GM12878 (cell line): ENCODE results near the gene HPSE2.

Experiments
- CHD1 ChIP-seq: IDR thresholded peaks from 2 replicates; pipeline ENCODE4 v1.6.1; 2012; ENCODE audit warnings: low read depth, low read length, improper control_type of control experiment
- EP300 ChIP-seq, 2 experiments: fragments of 150-350 bp in 1 of 2; IDR thresholded peaks; 2 replicates each; pipeline ENCODE4 v1.6.1; 2011 to 2012; ENCODE audit warnings: low read depth in 2 of 2, low read length in 2 of 2, borderline replicate concordance in 1 of 2, improper control_type of control experiment in 1 of 2, inconsistent platforms in 1 of 2; ENCODE audit not compliant: control insufficient read depth in 1 of 2
- HCFC1 ChIP-seq: fragments of 150-350 bp; IDR thresholded peaks from 2 replicates; pipeline ENCODE4 v1.6.1; 2014; ENCODE audit warnings: low read length
- POLR2A ChIP-seq: IDR thresholded peaks from 2 replicates; pipeline ENCODE4 v1.6.1; 2011; ENCODE audit warnings: low read depth, mild to moderate bottlenecking, low read length
- RFX5 ChIP-seq: IDR thresholded peaks from 2 replicates; pipeline ENCODE4 v1.6.1; 2011; ENCODE audit warnings: low read depth, low read length, improper control_type of control experiment
- SMC3 ChIP-seq: IDR thresholded peaks from 2 replicates; pipeline ENCODE4 v1.6.1; 2011; ENCODE audit warnings: low read length, improper control_type of control experiment, borderline replicate concordance
- SP1 ChIP-seq: IDR thresholded peaks from one replicate; pipeline ENCODE4 v1.6.1; 2011; ENCODE audit warnings: low read depth, low read length
- TF ChIP-seq, protein P1 (sequence below), 3 experiments: IDR thresholded peaks in 2 of 3; conservative IDR thresholded peaks in 1 of 3; 2 replicates each; pipeline ENCODE4 v1.5.1; 2011; ENCODE audit warnings: low read depth in 3 of 3, low read length in 3 of 3, mild to moderate bottlenecking in 3 of 3, control low read depth in 2 of 3, moderate library complexity in 2 of 3, inconsistent platforms in 1 of 3, mixed read lengths in 1 of 3; ENCODE audit not compliant: control insufficient read depth in 2 of 3, insufficient read depth in 1 of 3; ENCODE audit errors: extremely low read depth in 1 of 3
- TF ChIP-seq, protein P2 (sequence below): fragments of 450-650 bp; IDR thresholded peaks from 2 replicates; pipeline ENCODE4 v1.6.1; 2017; ENCODE audit warnings: mild to moderate bottlenecking, moderate library complexity
- TF ChIP-seq, protein P3 (sequence below): IDR thresholded peaks from 2 replicates; pipeline ENCODE4 v1.6.1; 2012; ENCODE audit warnings: low read depth, low read length, improper control_type of control experiment

DNA sequence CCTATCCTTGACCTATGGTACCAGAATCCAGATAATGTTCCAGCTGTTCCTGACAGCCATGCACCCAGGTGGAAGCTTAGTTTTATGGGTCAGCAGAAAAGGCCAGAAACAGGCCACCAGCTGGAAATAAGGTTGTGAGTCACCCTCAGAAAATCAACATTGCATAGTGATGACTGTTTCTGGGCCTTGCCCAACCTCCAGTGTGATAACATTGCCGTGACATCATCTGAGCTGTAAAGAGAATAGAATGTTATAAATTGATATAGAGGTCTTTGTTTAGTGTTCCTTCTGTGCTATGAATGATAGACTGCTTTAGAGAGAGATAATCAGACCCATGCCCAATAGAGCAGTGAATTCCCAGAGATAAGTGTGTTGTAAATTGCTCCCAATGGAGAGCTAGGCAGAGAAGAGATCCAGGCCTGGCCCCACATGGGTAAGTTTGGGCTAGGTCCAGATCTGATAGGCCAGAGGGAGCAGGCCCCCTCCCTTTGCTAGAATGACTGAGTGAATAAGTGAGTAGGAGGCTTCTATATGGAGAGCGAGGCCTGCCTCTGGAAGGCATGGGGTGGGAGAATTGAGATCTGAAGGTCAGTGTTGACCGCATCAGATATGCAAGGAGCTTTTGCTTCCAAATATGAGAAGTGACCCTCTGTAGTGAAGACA, 774.7 kb downstream of the HPSE2 start:
- TF ChIP-seq HCFC1 (no peak), EP300 (IDR thresholded peaks at IDR 0.05; ENCODE audit: borderline replicate concordance in 1 of 2, control insufficient read depth in 1 of 2, low read depth in 2 of 2, low read length in 2 of 2) (no peak), SMC3 (no peak), SP1 (no peak), CHD1 (no peak), POLR2A (no peak), RFX5 (no peak)
- TF ChIP-seq, protein P1, sequence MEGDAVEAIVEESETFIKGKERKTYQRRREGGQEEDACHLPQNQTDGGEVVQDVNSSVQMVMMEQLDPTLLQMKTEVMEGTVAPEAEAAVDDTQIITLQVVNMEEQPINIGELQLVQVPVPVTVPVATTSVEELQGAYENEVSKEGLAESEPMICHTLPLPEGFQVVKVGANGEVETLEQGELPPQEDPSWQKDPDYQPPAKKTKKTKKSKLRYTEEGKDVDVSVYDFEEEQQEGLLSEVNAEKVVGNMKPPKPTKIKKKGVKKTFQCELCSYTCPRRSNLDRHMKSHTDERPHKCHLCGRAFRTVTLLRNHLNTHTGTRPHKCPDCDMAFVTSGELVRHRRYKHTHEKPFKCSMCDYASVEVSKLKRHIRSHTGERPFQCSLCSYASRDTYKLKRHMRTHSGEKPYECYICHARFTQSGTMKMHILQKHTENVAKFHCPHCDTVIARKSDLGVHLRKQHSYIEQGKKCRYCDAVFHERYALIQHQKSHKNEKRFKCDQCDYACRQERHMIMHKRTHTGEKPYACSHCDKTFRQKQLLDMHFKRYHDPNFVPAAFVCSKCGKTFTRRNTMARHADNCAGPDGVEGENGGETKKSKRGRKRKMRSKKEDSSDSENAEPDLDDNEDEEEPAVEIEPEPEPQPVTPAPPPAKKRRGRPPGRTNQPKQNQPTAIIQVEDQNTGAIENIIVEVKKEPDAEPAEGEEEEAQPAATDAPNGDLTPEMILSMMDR (IDR thresholded peaks at IDR 0.05 in 2 of 3, conservative IDR thresholded peaks at IDR 0.05 in 1 of 3; ENCODE audit: control insufficient read depth in 2 of 3, extremely low read depth in 1 of 3, insufficient read depth in 1 of 3, low read depth in 3 of 3, low read length in 3 of 3): no peak
- TF ChIP-seq, protein P2, sequence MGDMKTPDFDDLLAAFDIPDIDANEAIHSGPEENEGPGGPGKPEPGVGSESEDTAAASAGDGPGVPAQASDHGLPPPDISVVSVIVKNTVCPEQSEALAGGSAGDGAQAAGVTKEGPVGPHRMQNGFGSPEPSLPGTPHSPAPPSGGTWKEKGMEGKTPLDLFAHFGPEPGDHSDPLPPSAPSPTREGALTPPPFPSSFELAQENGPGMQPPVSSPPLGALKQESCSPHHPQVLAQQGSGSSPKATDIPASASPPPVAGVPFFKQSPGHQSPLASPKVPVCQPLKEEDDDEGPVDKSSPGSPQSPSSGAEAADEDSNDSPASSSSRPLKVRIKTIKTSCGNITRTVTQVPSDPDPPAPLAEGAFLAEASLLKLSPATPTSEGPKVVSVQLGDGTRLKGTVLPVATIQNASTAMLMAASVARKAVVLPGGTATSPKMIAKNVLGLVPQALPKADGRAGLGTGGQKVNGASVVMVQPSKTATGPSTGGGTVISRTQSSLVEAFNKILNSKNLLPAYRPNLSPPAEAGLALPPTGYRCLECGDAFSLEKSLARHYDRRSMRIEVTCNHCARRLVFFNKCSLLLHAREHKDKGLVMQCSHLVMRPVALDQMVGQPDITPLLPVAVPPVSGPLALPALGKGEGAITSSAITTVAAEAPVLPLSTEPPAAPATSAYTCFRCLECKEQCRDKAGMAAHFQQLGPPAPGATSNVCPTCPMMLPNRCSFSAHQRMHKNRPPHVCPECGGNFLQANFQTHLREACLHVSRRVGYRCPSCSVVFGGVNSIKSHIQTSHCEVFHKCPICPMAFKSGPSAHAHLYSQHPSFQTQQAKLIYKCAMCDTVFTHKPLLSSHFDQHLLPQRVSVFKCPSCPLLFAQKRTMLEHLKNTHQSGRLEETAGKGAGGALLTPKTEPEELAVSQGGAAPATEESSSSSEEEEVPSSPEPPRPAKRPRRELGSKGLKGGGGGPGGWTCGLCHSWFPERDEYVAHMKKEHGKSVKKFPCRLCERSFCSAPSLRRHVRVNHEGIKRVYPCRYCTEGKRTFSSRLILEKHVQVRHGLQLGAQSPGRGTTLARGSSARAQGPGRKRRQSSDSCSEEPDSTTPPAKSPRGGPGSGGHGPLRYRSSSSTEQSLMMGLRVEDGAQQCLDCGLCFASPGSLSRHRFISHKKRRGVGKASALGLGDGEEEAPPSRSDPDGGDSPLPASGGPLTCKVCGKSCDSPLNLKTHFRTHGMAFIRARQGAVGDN: no peak
- TF ChIP-seq, protein P3, sequence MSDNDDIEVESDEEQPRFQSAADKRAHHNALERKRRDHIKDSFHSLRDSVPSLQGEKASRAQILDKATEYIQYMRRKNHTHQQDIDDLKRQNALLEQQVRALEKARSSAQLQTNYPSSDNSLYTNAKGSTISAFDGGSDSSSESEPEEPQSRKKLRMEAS: no peak
